HepG2 (cell line): ENCODE measurements around the gene TMBIM6.

Source experiments
- ATF3 ChIP-seq: sonication (generic); formaldehyde crosslinking; IDR thresholded peaks from 2 replicates; pipeline ENCODE4 v1.4.0; 2020; ENCODE audit warnings: missing genetic modification reagents
- ZNF644 ChIP-seq: IDR thresholded peaks from 2 replicates; pipeline ENCODE4 v1.6.1; 2016; ENCODE audit warnings: low read depth

- TF ChIP-seq ATF3 (CRISPR knock-in tag), result no peak
- TF ChIP-seq ZNF644 (CRISPR knock-in tag), result no peak
These were observed 12.9 kb upstream of the TMBIM6 start for GRCh38 chr12:49728446-49728845.
